K562 (cell line): ENCODE data around the gene UROS. TPM values are rescaled to one million over a fixed set of nuclear protein-coding genes. Genes with fewer than 3 reads are reported as not detected.

Source experiments
- CBFA2T3 ChIP-seq: fragments of 450-650 bp; IDR thresholded peaks from 2 replicates; pipeline ENCODE4 v1.6.1; 2017
- EP400 ChIP-seq: fragments of 450-650 bp; IDR thresholded peaks from 2 replicates; pipeline ENCODE4 v1.6.1; 2017; ENCODE audit warnings: antibody characterized with exemption, mild to moderate bottlenecking, moderate library complexity
- GTF2F1 ChIP-seq: IDR thresholded peaks from 2 replicates; pipeline ENCODE4 v1.6.1; 2011; ENCODE audit warnings: low read depth, low read length, improper control_type of control experiment
- HDAC1 ChIP-seq, 2 experiments: fragments of 450-650 bp; IDR thresholded peaks; 2 replicates each; pipeline ENCODE4 v1.6.1; 2016 to 2017; ENCODE audit warnings: inconsistent platforms in 1 of 2, mild to moderate bottlenecking in 1 of 2, moderate library complexity in 1 of 2
- MLLT1 ChIP-seq, 2 experiments: fragments of 450-650 bp; IDR thresholded peaks; 2 replicates each; pipeline ENCODE4 v1.6.1; 2016
- NCOA1 ChIP-seq: fragments of 450-650 bp; IDR thresholded peaks from 2 replicates; pipeline ENCODE4 v1.6.1; 2016; ENCODE audit warnings: low read depth
- NFRKB ChIP-seq: fragments of 450-650 bp; IDR thresholded peaks from 2 replicates; pipeline ENCODE4 v1.6.1; 2016; ENCODE audit warnings: low read depth
- NR2C1 ChIP-seq, 2 experiments: fragments of 450-650 bp; IDR thresholded peaks; 2 replicates each; pipeline ENCODE4 v1.6.1; 2017; ENCODE audit warnings: mild to moderate bottlenecking in 2 of 2, antibody characterized with exemption in 1 of 2, inconsistent platforms in 1 of 2, missing compliant biosample characterization in 1 of 2, missing genetic modification characterization in 1 of 2
- TFAP4 ChIP-seq: sonication (generic); formaldehyde crosslinking; IDR thresholded peaks from 2 replicates; pipeline ENCODE4 v1.8.0; 2022; ENCODE audit warnings: missing genetic modification reagents, mild to moderate bottlenecking, moderate library complexity, borderline replicate concordance
- ZFPM2 ChIP-seq: fragments of 250-450 bp; sonication (Bioruptor Pico); IDR thresholded peaks from 2 replicates; pipeline ENCODE4 v1.5.1; 2022; ENCODE audit warnings: mild to moderate bottlenecking
- ZNF224 ChIP-seq: sonication (generic); formaldehyde crosslinking; IDR thresholded peaks from 2 replicates; pipeline ENCODE4 v1.8.0; 2022; ENCODE audit warnings: mild to moderate bottlenecking, missing genetic modification reagents
- ZNF695 ChIP-seq: fragments of 450-650 bp; formaldehyde crosslinking; IDR thresholded peaks from 2 replicates; pipeline ENCODE4 v1.4.0; 2020; ENCODE audit warnings: mild to moderate bottlenecking, moderate library complexity
- polyA plus RNA-seq, 8 experiments: library from polyadenylated mRNA; depleted of rRNA in 4 of 8; stranded (reverse) in 5 of 8; unstranded in 3 of 8; fragments of >200 nt; fragmentation: Nextera tagmentation in 2 of 8; fragmentation: Illumina TruSeq in 1 of 8; extraction: Ambion mirVana in 2 of 8; extraction: Trizol in 1 of 8; gene quantifications; 2 replicates each; pipeline versions ENCODE4 v1.2.1 to v1.2.3, GENCODE V29; 2011 to 2014; ENCODE audit warnings: inconsistent platforms in 1 of 8, missing spikeins in 1 of 8
- total RNA-seq, 7 experiments: library from RNA; depleted of rRNA in 6 of 7; stranded (reverse); fragments of >200 nt in 6 of 7; fragmentation: Illumina TruSeq in 2 of 7; extraction: Trizol in 2 of 7; gene quantifications; 2 replicates each; pipeline versions ENCODE4 v1.2.1 to v1.2.3, GENCODE V29; 2011 to 2021; ENCODE audit warnings: low replicate concordance in 1 of 7
- TF ChIP-seq, protein P1 (sequence below): fragments of 250-450 bp; sonication (Bioruptor Pico); IDR thresholded peaks from 2 replicates; pipeline ENCODE4 v1.5.0; 2021
- TF ChIP-seq, protein P2 (sequence below): fragments of 450-650 bp; IDR thresholded peaks from 2 replicates; pipeline ENCODE4 v1.6.1; 2016; ENCODE audit warnings: borderline replicate concordance

The UROS gene
- total and polyA plus RNA-seq, 9 of the 15 experiments (the other 6 are each of a cell fraction or from before 2014, with no cell fraction given), result 6.4 to 39.1 (median 32.3) TPM

- TF ChIP-seq ZNF224 (CRISPR knock-in tag), result no peak
- TF ChIP-seq, protein P1, sequence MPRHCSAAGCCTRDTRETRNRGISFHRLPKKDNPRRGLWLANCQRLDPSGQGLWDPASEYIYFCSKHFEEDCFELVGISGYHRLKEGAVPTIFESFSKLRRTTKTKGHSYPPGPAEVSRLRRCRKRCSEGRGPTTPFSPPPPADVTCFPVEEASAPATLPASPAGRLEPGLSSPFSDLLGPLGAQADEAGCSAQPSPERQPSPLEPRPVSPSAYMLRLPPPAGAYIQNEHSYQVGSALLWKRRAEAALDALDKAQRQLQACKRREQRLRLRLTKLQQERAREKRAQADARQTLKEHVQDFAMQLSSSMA, result no peak
- TF ChIP-seq ZNF695 (CRISPR knock-in tag), result no peak
- TF ChIP-seq TFAP4 (CRISPR knock-in tag), result 0 out of 2 replicates have a peak, but pooled peaks have one; percentile 2
- TF ChIP-seq NR2C1 (IDR thresholded peaks at IDR 0.05), result no peak
- TF ChIP-seq NR2C1 (tag; IDR thresholded peaks at IDR 0.05), result no peak
- TF ChIP-seq HDAC1 (IDR thresholded peaks at IDR 0.05), result peak in 1 of 2 experiments; percentile 89; a peak in 1 of 4 replicates
- TF ChIP-seq NCOA1, result 0 out of 2 replicates have a peak, but pooled peaks have one; percentile 1
- no peak for TF ChIP-seq NFRKB
- TF ChIP-seq EP400, result peak; percentile 44; the same call in 1 of the 2 replicates
- TF ChIP-seq, protein P2, sequence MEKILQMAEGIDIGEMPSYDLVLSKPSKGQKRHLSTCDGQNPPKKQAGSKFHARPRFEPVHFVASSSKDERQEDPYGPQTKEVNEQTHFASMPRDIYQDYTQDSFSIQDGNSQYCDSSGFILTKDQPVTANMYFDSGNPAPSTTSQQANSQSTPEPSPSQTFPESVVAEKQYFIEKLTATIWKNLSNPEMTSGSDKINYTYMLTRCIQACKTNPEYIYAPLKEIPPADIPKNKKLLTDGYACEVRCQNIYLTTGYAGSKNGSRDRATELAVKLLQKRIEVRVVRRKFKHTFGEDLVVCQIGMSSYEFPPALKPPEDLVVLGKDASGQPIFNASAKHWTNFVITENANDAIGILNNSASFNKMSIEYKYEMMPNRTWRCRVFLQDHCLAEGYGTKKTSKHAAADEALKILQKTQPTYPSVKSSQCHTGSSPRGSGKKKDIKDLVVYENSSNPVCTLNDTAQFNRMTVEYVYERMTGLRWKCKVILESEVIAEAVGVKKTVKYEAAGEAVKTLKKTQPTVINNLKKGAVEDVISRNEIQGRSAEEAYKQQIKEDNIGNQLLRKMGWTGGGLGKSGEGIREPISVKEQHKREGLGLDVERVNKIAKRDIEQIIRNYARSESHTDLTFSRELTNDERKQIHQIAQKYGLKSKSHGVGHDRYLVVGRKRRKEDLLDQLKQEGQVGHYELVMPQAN, result peak; percentile 80
- TF ChIP-seq MLLT1 (IDR thresholded peaks at IDR 0.05), result 0 out of 4 replicates have a peak, but pooled peaks of 1 of the 2 experiments have one; percentile 46
- TF ChIP-seq ZFPM2 (CRISPR knock-in tag), result no peak
- TF ChIP-seq GTF2F1, result no peak
- no peak for TF ChIP-seq CBFA2T3
These were observed 699 bp upstream of the UROS start (continued) for GRCh38 chr10:125823663-125824251.
